ENCODE data around the gene ART3.
A peak's percentile ranks its signal among the peaks of the same experiment; 100 is the strongest.
"Not testable (repeated sequence)": the region's sequence is repeated elsewhere in the genome, so short reads cannot be mapped to it uniquely, and the experiment has no call there.

The ART3 gene

DNA sequence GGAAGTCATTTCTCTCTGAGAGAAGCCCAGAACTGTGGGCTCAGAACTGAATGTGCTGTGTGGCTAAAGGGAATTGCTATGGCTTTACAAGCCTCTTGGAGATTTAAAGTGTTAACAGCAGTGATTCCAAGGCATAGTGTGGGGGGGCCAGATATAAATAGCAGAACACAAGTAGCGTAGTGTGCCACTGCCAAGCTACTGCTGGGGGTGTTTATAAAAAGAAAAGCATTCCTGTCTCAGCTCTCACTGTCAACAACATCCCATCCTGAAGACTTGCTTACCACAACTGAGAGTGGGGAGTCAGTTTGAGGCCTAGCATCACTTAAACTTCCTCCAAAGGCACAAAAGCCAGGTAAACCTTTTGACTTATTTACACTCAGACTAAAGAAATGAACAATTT lies at the start of gene ART3:
ART3 (plus strand) TSS at position 242 of the 400 bp plus-strand sequence. CDS start 1,181 bp downstream, outside the sequence.
- no peak for DNase-seq (ENCODE audit: low spot score)

GRCh38 chr4:76028350-76028765 lies 46.2 kb upstream of the ART3 start:
- DNase-seq (ENCODE audit: low spot score): peak; percentile 34

GRCh38 chr4:76029300-76029699 lies 45.2 kb upstream of the ART3 start:
- no peak for DNase-seq (ENCODE audit: low spot score)

DNA sequence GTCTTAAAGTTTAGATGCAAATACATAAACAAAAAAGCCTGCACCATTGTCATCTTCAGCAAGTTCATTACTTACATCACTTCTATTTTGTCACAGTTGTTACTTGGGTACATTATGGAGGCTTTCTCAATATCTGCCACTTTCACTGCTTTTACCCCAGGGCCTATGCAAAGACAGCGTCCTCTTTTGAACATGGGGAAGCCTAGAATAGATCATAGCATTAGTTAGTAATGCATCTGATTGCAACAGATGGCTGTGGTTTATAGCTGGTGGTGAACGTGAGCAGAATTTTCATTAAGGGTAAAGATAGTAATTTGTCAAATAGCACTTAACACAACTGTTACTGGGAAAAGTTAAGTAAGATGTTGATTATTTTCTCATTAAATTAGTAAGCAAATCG lies 39.4 kb upstream of the ART3 start:
- peak; percentile 59 for DNase-seq (ENCODE audit: low spot score)

- DNase-seq (ENCODE audit: low spot score): peak; percentile 24
Measured at GRCh38 chr4:76035799-76036380, 38.6 kb upstream of the ART3 start, which contains the start of gene CXCL11. CXCL11 (minus strand) TSS chr4:76036070; CDS start chr4:76035987, 83 bp downstream.

- DNase-seq (ENCODE audit: low spot score): no peak
Measured at GRCh38 chr4:76036855-76037254, 37.7 kb upstream of the ART3 start.

- not testable (repeated sequence) for DNase-seq (ENCODE audit: low spot score)
Measured at GRCh38 chr4:76042241-76042998, 32.1 kb upstream of the ART3 start.

GRCh38 chr4:76043306-76043705 lies 31.2 kb upstream of the ART3 start:
- DNase-seq (ENCODE audit: low spot score): not testable (repeated sequence)

- DNase-seq (ENCODE audit: low spot score): not testable (repeated sequence)
Measured at GRCh38 chr4:76044686-76045085, 29.8 kb upstream of the ART3 start.

DNA sequence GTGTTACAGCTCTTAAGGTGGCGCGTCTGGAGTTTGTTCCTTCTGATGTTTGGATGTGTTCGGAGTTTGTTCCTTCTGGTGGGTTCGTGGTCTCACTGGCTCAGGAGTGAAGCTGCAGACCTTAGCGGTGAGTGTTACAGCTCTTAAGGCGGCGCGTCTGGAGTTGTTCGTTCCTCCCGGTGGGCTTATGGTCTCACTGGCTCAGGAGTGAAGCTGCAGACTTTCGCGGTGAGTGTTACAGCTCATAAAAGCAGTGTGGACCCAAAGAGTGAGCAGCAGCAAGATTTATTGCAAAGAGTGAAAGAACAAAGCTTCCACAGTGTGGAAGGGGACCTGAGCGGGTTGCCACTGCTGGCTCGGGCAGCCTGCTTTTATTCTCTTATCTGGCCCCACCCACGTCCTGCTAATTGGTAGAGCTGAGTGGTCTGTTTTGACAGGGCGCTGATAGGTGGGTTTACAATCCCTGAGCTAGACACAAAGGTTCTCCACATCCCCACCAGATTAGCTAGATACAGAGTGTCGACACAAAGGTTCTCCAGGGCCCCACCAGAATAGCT lies 24.6 kb upstream of the ART3 start:
- not testable (repeated sequence) for DNase-seq (ENCODE audit: low spot score)

DNA sequence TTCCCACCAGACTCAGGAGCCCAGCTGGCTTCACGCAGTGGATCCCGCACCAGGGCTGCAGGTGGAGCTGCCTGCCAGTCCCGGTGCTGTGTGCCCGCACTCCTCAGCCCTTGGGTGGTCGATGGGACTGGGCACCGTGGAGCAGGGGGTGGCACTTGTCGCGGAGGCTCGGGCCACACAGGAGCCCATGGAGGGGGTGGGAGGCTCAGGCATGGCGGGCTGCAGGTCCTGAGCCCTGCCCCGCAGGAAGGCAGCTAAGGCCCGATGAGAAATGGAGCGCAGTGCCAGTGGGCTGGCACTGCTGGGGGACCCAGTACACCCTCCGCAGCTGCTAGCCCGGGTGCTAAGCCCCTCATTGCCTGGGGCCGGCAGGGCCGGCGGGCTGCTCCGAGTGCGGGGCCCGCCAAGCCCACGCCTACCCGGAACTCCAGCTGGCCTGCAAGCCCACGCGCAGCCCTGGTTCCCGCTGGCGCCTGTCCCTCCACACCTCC lies 23.9 kb upstream of the ART3 start:
- DNase-seq (ENCODE audit: low spot score): not testable (repeated sequence)

GRCh38 chr4:76053730-76054129 lies 20.8 kb upstream of the ART3 start:
- no peak for DNase-seq (ENCODE audit: low spot score)

DNA sequence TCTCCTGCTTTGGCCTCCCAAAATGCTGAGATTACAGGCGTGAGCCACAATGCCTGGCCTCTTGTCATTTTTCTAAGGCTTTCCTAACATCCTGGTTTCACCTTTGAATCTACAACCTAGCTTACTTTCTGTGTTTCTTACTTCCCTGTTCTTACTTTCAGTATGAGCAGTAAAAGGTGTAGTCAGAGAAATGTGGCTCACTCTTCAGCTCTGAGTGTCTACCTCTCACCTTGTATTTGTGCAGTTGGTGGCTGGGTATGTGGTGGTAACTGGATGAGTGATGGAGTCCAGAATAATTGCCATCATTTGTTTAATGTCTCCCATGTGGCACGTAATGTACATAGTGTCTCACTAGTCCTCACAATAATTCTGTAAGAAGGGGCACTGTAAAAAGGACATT lies 19.5 kb upstream of the ART3 start:
- DNase-seq (ENCODE audit: low spot score): peak; percentile 19

DNA sequence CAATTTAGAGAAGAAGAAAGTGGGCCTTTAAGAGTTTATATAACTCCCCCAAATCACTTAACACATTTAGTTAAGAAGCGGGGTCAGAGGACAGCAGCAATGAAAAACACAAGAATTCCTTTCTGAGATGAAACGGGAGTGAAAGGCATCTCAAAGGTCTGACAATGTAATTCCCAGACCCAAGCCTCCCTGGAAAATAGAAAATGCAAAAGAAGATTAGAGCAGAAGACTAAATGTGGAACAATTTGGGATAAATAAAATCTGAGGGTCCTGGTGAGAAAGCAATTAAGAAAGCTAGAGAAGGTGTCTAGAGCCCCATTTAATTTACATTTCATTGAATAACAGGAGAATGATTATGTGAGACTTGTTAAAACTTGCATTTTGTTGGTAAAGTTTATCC lies 19.1 kb upstream of the ART3 start:
- no peak for DNase-seq (ENCODE audit: low spot score)

DNA sequence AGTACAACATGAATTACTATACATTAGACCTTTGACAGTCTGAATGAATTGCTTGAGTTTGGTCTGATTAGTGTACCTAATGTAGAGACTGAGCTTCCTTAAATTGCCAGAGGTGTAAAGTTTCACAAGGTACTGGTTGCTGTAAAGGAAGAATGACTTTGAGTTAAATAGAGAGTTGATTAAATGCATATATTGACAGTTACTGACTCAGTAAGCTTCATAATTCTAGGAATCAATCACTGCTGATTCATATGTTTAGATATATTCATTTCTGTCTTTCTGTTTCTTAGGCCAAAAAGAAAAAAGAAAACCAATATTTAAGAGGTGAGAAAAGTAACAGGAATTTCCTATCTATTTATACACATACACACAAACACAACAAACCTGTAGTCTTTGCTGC lies 16.2 kb upstream of the ART3 start:
- DNase-seq (ENCODE audit: low spot score): no peak

DNA sequence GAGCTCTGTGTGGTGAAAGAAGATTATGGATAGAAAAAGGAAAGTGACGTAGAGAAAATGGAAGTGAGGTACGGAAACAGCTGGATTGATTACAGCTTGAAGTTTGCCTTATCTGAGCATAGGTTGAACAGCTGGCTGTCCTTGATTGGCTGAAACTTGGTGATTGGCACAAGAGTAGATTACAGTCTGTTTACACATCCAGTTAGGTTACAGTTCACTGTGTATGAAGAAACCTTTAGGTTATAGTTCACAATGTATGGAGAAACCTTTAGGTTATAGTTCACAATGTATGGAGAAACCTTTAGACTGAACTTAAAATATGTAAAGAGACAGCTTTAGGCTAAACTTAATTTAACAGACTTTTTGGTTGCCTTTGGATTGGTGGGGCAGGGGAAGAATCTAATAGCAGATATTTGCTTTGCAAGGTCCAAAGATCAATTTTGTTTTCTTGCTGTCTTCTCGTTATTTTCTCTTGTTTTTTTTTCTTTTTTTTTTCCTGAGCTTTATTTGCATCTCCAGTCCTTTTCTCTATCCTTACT lies 15.6 kb upstream of the ART3 start:
- no peak for DNase-seq (ENCODE audit: low spot score)

DNA sequence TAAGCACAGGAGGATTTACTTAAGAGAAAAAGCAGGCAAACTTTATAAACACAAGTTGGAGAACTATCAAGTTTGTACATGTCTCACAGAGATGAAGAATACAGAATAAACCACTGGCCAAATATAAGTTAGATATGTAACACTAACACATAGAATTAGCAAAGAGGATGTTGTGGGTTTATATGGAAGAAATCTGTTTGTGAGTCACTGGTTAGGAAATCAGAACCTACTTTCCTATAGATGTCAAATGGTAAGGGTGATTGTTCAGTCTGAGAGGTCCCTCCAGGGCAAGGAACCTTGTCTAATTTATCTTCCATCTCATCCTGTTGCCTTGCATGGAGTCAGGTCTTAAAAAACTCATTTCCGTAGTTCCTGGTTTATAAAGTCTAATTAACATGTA lies 14.8 kb upstream of the ART3 start:
- no peak for DNase-seq (ENCODE audit: low spot score)

GRCh38 chr4:76060506-76060905 lies 14.0 kb upstream of the ART3 start:
- DNase-seq (ENCODE audit: low spot score): no peak

- no peak for DNase-seq (ENCODE audit: low spot score)
Measured at GRCh38 chr4:76061421-76061820, 13.1 kb upstream of the ART3 start.

- no peak for DNase-seq (ENCODE audit: low spot score)
Measured at GRCh38 chr4:76061982-76062381, 12.5 kb upstream of the ART3 start.

DNA sequence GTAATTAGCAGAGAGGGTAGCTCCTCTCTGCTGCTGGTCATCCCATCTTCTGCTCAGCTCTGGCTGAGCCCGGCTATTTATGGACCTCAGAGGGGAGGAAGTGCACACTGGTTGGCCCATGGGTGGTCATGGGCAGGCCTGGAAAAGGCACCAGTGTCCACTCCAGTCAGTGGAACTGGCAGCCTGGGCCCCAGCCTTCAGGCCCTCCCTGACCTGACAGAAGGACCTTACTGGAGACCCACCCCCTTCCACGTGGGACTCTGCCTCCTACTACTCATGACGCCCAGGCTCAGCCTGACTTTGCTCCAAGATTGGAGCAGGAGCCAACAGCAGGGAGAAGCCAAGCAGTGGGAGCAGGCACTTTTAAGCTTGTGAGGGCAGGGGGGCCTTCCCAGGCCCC lies 8.0 kb upstream of the ART3 start:
- DNase-seq (ENCODE audit: low spot score): no peak

DNA sequence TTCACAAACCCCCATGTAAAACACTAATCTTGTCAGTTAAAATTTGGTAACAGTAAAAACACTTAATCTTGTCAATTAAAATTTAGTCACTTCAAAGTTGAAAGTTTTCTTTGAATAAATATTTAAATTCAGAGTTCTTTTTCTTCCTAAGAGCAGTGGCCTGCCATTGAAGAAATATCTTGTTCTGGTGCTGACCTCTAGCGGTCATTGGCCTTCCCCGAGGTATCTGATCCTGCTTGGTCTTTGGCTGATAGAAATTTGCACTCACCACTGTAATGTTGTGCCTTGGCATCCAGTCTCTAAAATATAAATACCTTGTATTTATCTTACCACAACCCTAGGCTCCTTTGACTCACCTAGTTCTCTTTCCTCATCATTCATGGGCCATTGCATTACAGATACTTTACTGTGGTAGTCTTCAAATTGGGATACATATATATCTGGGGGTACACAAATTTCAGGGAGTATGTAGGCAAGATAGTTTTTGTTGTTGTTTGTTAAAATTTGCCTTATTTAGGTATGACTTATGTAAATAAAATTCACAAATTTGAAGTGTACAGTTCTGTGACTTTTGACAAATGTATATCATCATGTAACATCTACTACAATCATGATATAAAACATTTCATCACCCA lies 6.7 kb upstream of the ART3 start:
- peak; percentile 83 for DNase-seq (ENCODE audit: low spot score)
